Suprapubic skin (tissue), 4 donors: ENCODE data around the gene BSND.

Experiments
- CTCF ChIP-seq, 2 donors: fragments of 200-600 bp in 1 of 2; fragments of 450-650 bp in 1 of 2; sonication (generic) in 1 of 2; IDR thresholded peaks; one replicate each; pipeline ENCODE4 v1.5.1; 2016 to 2019; ENCODE audit warnings: antibody characterized with exemption in 2 of 2, mild to moderate bottlenecking in 1 of 2, moderate library complexity in 1 of 2
- EP300 ChIP-seq: sonication (generic); formaldehyde crosslinking; IDR thresholded peaks from one replicate; pipeline ENCODE4 v1.6.1; 2017; ENCODE audit warnings: antibody characterized with exemption
- POLR2AphosphoS5 ChIP-seq, 3 donors: sonication (generic); formaldehyde crosslinking; IDR thresholded peaks; one replicate each; pipeline ENCODE4 v1.6.1; 2017; ENCODE audit warnings: antibody characterized with exemption in 3 of 3

GRCh38 chr1:55055084-55055882 is 56.5 kb downstream of the BSND start:
- TF ChIP-seq CTCF (IDR thresholded peaks at IDR 0.05) (no peak), EP300 (no peak), POLR2AphosphoS5 (IDR thresholded peaks at IDR 0.05) (no peak)
